Activated CD4-positive, alpha-beta memory T cell treated with anti-CD3 and anti-CD28 coated beads for 36 hours (primary cell): ENCODE data around the gene CADM3. TPM values are rescaled to one million over a fixed set of nuclear protein-coding genes. Genes with fewer than 3 reads are reported as not detected.

Source experiments
- CTCF ChIA-PET: fragments of 350-600 bp; sonication (Branson Sonifier 250); formaldehyde crosslinking; loops from one replicate; lab custom pipeline; 2021; ENCODE audit warnings: antibody characterized with exemption, inconsistent platforms; lab: Charles Lee
- POLR2A ChIA-PET: fragments of 350-600 bp; sonication (Branson Sonifier 250); formaldehyde crosslinking; loops from one replicate; lab custom pipeline; 2021; ENCODE audit warnings: antibody characterized with exemption; lab: Charles Lee
- DNase-seq: peaks from one replicate; pipeline ENCODE4 v3.0.0-alpha.2; 2020
- H3K27ac Mint-ChIP-seq: one replicate; pipeline ENCODE4 v1.8.0; 2021; ENCODE audit warnings: mixed read lengths
- H3K27me3 Mint-ChIP-seq: one replicate; pipeline ENCODE4 v1.8.0; 2021; ENCODE audit warnings: mixed read lengths
- H3K36me3 Mint-ChIP-seq: one replicate; pipeline ENCODE4 v1.8.0; 2021; ENCODE audit warnings: mixed read lengths
- H3K4me1 Mint-ChIP-seq: one replicate; pipeline ENCODE4 v1.8.0; 2021; ENCODE audit warnings: low read depth, mixed read lengths
- H3K4me3 Mint-ChIP-seq: one replicate; pipeline ENCODE4 v1.8.0; 2021; ENCODE audit warnings: mild to moderate bottlenecking, mixed read lengths
- H3K9me3 Mint-ChIP-seq: one replicate; pipeline ENCODE4 v1.8.0; 2021; ENCODE audit warnings: mixed read lengths
- intact Hi-C: fragments of 100-400 bp; cut with micrococcal nuclease; formaldehyde crosslinking; loops from one replicate; pipeline ENCODE4 v1.15.1; 2023
- total RNA-seq, 2 experiments: library from RNA; stranded (reverse); gene quantifications; one replicate each; pipeline ENCODE4 v1.2.3, GENCODE V29; 2021

CADM3 gene
- total RNA-seq, 2 experiments from 2014 or later: not detected

- H3K4me1 Mint-ChIP-seq: peaks cover 2% of the 10 kb centered on the region
- CTCF ChIA-PET: interaction anchor here (0.6 to 5.7 kb wide), 15 partner anchors 13 to 845 kb away, joined by 3 to 112 read pairs (median 3); no protein-coding TSS in a partner anchor
- POLR2A ChIA-PET: no interaction called here
- H3K9me3 Mint-ChIP-seq: no peaks in the 10 kb centered on the region
- peak; percentile 77 for DNase-seq
- intact Hi-C loops: loop anchor here (1.0 to 5.0 kb wide), 3 partner anchors 29 to 50 kb away; no protein-coding TSS in a partner anchor
- H3K4me3 Mint-ChIP-seq: no peak overlapping the region
- H3K27me3 Mint-ChIP-seq: peaks cover 38% of the 10 kb centered on the region
- H3K27ac Mint-ChIP-seq: no peak overlapping the region
- no peaks in the 10 kb centered on the region for H3K36me3 Mint-ChIP-seq
Observed at GRCh38 chr1:159161001-159161718, 10.3 kb upstream of the CADM3 start.

- intact Hi-C loops: loop anchor here (1.0 to 5.0 kb wide), 3 partner anchors 29 to 50 kb away; no protein-coding TSS in a partner anchor
Observed at GRCh38 chr1:159161719-159162026, 9.7 kb upstream of the CADM3 start.

GRCh38 chr1:159162516-159163265, 8.7 kb upstream of the CADM3 start:
- ChIA-PET CTCF (interaction anchor here (1.1 to 5.7 kb wide), 7 partner anchors 12 to 55 kb away, joined by 3 to 112 read pairs (median 4); no protein-coding TSS in a partner anchor), POLR2A (no interaction called here)
- Mint-ChIP-seq H3K4me3 (no peak overlapping the region), H3K27ac (no peak overlapping the region), H3K9me3 (no peaks in the 10 kb centered on the region), H3K36me3 (no peaks in the 10 kb centered on the region), H3K4me1 (peaks cover 2% of the 10 kb centered on the region), H3K27me3 (peaks cover 31% of the 10 kb centered on the region)
- DNase-seq: no peak
- intact Hi-C loops: loop anchor here (5.0 kb wide), 1 partner anchor 35 kb away; no protein-coding TSS in a partner anchor

More at GRCh38 chr1:159161719-159162026, 9.7 kb upstream of the CADM3 start:
- ChIA-PET CTCF (interaction anchor here (0.6 to 5.7 kb wide), 11 partner anchors 13 to 636 kb away, joined by 3 to 112 read pairs (median 3); no protein-coding TSS in a partner anchor), POLR2A (no interaction called here)
- H3K4me3 Mint-ChIP-seq: no peak overlapping the region
- no peak overlapping the region for H3K27ac Mint-ChIP-seq
- H3K36me3 Mint-ChIP-seq: no peaks in the 10 kb centered on the region
- H3K9me3 Mint-ChIP-seq: no peaks in the 10 kb centered on the region
- H3K4me1 Mint-ChIP-seq: peaks cover 2% of the 10 kb centered on the region
- peaks cover 38% of the 10 kb centered on the region for H3K27me3 Mint-ChIP-seq
- DNase-seq: no peak

- POLR2A ChIA-PET: no interaction called here
- Mint-ChIP-seq H3K36me3 (no peaks in the 10 kb centered on the region), H3K27ac (no peak overlapping the region), H3K4me3 (no peak overlapping the region), H3K27me3 (peaks cover 36% of the 10 kb centered on the region), H3K4me1 (peaks cover 2% of the 10 kb centered on the region), H3K9me3 (no peaks in the 10 kb centered on the region)
- intact Hi-C loops: loop anchor here (5.0 kb wide), 1 partner anchor 34 kb away; no protein-coding TSS in a partner anchor
- DNase-seq: no peak
- CTCF ChIA-PET: interaction anchor here (1.1 to 5.7 kb wide), 3 partner anchors 31 to 48 kb away, joined by 3 to 112 read pairs (median 45); no protein-coding TSS in a partner anchor
Observed at GRCh38 chr1:159163614-159164228, 7.7 kb upstream of the CADM3 start.

GRCh38 chr1:159168043-159168442, 3.4 kb upstream of the CADM3 start:
- no peaks in the 10 kb centered on the region for H3K9me3 Mint-ChIP-seq
- ChIA-PET CTCF (interaction anchor here (1.1 kb wide), 1 partner anchor 43 kb away, joined by 3 read pairs; no protein-coding TSS in a partner anchor), POLR2A (no interaction called here)
- intact Hi-C loops: no loop called here
- no peak overlapping the region for H3K4me3 Mint-ChIP-seq
- no peak for DNase-seq
- H3K4me1 Mint-ChIP-seq: peaks cover 4% of the 10 kb centered on the region
- no peak overlapping the region for H3K27ac Mint-ChIP-seq
- H3K27me3 Mint-ChIP-seq: peaks cover 49% of the 10 kb centered on the region
- H3K36me3 Mint-ChIP-seq: no peaks in the 10 kb centered on the region

- CTCF ChIA-PET: no interaction called here
- H3K36me3 Mint-ChIP-seq: no peaks in the 10 kb centered on the region
- intact Hi-C loops: no loop called here
- no peak for DNase-seq
- H3K4me1 Mint-ChIP-seq: peaks cover 4% of the 10 kb centered on the region
- no peaks in the 10 kb centered on the region for H3K9me3 Mint-ChIP-seq
- H3K27me3 Mint-ChIP-seq: peaks cover 62% of the 10 kb centered on the region
- no peak overlapping the region for H3K4me3 Mint-ChIP-seq
- H3K27ac Mint-ChIP-seq: no peak overlapping the region
- POLR2A ChIA-PET: no interaction called here
Observed at GRCh38 chr1:159170639-159171038, 776 bp upstream of the CADM3 start.

GRCh38 chr1:159171688-159172501, 480 bp downstream of the CADM3 start:
- H3K36me3 Mint-ChIP-seq: no peaks in the 10 kb centered on the region
- intact Hi-C loops: no loop called here
- peaks cover 53% of the 10 kb centered on the region for H3K27me3 Mint-ChIP-seq
- H3K4me3 Mint-ChIP-seq: no peak overlapping the region
- ChIA-PET CTCF (no interaction called here), POLR2A (no interaction called here)
- DNase-seq: no peak
- H3K27ac Mint-ChIP-seq: no peak overlapping the region
- H3K9me3 Mint-ChIP-seq: no peaks in the 10 kb centered on the region
- peaks cover 4% of the 10 kb centered on the region for H3K4me1 Mint-ChIP-seq

- intact Hi-C loops: no loop called here
- Mint-ChIP-seq H3K4me1 (peaks cover 4% of the 10 kb centered on the region), H3K9me3 (no peaks in the 10 kb centered on the region), H3K36me3 (no peaks in the 10 kb centered on the region), H3K27me3 (peaks cover 53% of the 10 kb centered on the region), H3K27ac (no peak overlapping the region), H3K4me3 (no peak overlapping the region)
- no peak for DNase-seq
- POLR2A ChIA-PET: no interaction called here
- CTCF ChIA-PET: interaction anchor here (1.0 kb wide), 1 partner anchor 30 kb away, joined by 3 read pairs; no protein-coding TSS in a partner anchor
Observed at GRCh38 chr1:159172614-159173291, 1.3 kb downstream of the CADM3 start.

- H3K27me3 Mint-ChIP-seq: peaks cover 49% of the 10 kb centered on the region
- POLR2A ChIA-PET: no interaction called here
- no peak overlapping the region for H3K27ac Mint-ChIP-seq
- no peak overlapping the region for H3K4me3 Mint-ChIP-seq
- H3K36me3 Mint-ChIP-seq: no peaks in the 10 kb centered on the region
- CTCF ChIA-PET: interaction anchor here (1.0 kb wide), 1 partner anchor 31 kb away, joined by 3 read pairs; no protein-coding TSS in a partner anchor
- intact Hi-C loops: no loop called here
- DNase-seq: no peak
- no peaks in the 10 kb centered on the region for H3K9me3 Mint-ChIP-seq
- H3K4me1 Mint-ChIP-seq: peaks cover 4% of the 10 kb centered on the region
Observed at GRCh38 chr1:159173320-159173719, 1.9 kb downstream of the CADM3 start.

- intact Hi-C loops: no loop called here
- Mint-ChIP-seq H3K9me3 (no peaks in the 10 kb centered on the region), H3K4me1 (peaks cover 4% of the 10 kb centered on the region), H3K27ac (no peak overlapping the region), H3K36me3 (no peaks in the 10 kb centered on the region), H3K4me3 (no peak overlapping the region), H3K27me3 (peaks cover 35% of the 10 kb centered on the region)
- POLR2A ChIA-PET: no interaction called here
- no peak for DNase-seq
- CTCF ChIA-PET: no interaction called here
Observed at GRCh38 chr1:159175571-159175970, 4.2 kb downstream of the CADM3 start.
